ENCODE results near the gene DNAJC1.

GRCh38 chr10:21885940-21886339 is 117.6 kb downstream of the DNAJC1 start:
- TF ChIP-seq, protein P1, sequence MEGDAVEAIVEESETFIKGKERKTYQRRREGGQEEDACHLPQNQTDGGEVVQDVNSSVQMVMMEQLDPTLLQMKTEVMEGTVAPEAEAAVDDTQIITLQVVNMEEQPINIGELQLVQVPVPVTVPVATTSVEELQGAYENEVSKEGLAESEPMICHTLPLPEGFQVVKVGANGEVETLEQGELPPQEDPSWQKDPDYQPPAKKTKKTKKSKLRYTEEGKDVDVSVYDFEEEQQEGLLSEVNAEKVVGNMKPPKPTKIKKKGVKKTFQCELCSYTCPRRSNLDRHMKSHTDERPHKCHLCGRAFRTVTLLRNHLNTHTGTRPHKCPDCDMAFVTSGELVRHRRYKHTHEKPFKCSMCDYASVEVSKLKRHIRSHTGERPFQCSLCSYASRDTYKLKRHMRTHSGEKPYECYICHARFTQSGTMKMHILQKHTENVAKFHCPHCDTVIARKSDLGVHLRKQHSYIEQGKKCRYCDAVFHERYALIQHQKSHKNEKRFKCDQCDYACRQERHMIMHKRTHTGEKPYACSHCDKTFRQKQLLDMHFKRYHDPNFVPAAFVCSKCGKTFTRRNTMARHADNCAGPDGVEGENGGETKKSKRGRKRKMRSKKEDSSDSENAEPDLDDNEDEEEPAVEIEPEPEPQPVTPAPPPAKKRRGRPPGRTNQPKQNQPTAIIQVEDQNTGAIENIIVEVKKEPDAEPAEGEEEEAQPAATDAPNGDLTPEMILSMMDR (IDR thresholded peaks at IDR 0.05), result no peak
- TF ChIP-seq POLR2A (IDR thresholded peaks at IDR 0.05), result no peak

All from lower leg skin (tissue), 3 donors.